Suprapubic skin (tissue), 4 donors: ENCODE data around the gene KLHL12.

ENCODE experiments used
- EP300 ChIP-seq: sonication (generic); formaldehyde crosslinking; IDR thresholded peaks from one replicate; pipeline ENCODE4 v1.6.1; 2017; ENCODE audit warnings: antibody characterized with exemption
- POLR2A ChIP-seq, 2 donors: fragments of 450-650 bp; IDR thresholded peaks; one replicate each; pipeline ENCODE4 v1.6.1; 2017; ENCODE audit warnings: antibody characterized with exemption in 2 of 2, mild to moderate bottlenecking in 2 of 2, moderate library complexity in 2 of 2
- POLR2AphosphoS5 ChIP-seq, 3 donors: sonication (generic); formaldehyde crosslinking; IDR thresholded peaks; one replicate each; pipeline ENCODE4 v1.6.1; 2017; ENCODE audit warnings: antibody characterized with exemption in 3 of 3
- TF ChIP-seq, protein P1 (sequence below), 2 donors: fragments of 200-600 bp in 1 of 2; fragments of 450-650 bp in 1 of 2; sonication (generic) in 1 of 2; IDR thresholded peaks; one replicate each; pipeline ENCODE4 v1.5.1; 2016 to 2019; ENCODE audit warnings: antibody characterized with exemption in 2 of 2, mild to moderate bottlenecking in 1 of 2, moderate library complexity in 1 of 2

DNA sequence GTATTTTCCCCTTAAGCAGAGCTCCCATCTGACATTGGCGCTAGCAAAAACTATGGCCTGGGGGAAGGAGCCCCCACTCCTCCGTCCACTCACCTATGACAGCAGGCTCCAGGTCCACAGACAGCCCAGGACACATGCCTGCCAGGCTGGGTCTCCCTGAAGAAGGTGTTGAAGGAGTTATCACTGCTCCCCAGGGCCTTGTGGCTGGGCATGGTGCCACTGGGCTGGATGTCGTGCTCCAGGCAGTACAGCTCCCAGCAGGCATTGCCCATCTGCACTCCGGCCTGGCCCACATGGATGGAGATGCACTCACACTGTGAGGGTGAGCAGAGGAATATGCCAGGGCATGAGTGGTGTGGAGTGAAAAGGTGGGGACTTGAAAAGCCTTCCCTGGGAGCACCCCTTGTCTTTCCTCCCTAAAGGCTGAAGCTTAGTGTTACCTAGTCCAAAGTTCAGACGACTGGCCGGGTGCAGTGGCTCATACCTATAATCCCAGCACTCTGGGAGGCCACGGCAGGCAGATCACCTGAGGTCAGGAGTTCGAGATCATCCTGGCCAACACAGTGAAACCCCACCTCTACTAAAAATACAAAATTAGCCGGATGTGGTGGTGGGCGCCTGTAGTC, 68.1 kb downstream of the KLHL12 start:
- TF ChIP-seq, protein P1, sequence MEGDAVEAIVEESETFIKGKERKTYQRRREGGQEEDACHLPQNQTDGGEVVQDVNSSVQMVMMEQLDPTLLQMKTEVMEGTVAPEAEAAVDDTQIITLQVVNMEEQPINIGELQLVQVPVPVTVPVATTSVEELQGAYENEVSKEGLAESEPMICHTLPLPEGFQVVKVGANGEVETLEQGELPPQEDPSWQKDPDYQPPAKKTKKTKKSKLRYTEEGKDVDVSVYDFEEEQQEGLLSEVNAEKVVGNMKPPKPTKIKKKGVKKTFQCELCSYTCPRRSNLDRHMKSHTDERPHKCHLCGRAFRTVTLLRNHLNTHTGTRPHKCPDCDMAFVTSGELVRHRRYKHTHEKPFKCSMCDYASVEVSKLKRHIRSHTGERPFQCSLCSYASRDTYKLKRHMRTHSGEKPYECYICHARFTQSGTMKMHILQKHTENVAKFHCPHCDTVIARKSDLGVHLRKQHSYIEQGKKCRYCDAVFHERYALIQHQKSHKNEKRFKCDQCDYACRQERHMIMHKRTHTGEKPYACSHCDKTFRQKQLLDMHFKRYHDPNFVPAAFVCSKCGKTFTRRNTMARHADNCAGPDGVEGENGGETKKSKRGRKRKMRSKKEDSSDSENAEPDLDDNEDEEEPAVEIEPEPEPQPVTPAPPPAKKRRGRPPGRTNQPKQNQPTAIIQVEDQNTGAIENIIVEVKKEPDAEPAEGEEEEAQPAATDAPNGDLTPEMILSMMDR (IDR thresholded peaks at IDR 0.05): no peak
- no peak for TF ChIP-seq EP300
- no peak for TF ChIP-seq POLR2AphosphoS5 (IDR thresholded peaks at IDR 0.05)
- TF ChIP-seq POLR2A (IDR thresholded peaks at IDR 0.05): no peak
